Calu3 (cell line): ENCODE results near the gene EIF5A. TPM values are rescaled to one million over a fixed set of nuclear protein-coding genes. Genes with fewer than 3 reads are reported as not detected.
A peak's percentile ranks its signal among the peaks of the same experiment; 100 is the strongest.

Source experiments
- Bru-seq: library from RNA; stranded (reverse); fragments of 400-500 nt; gene quantifications from one replicate; lab custom pipeline; 2021; lab: Mats Ljungman, UMichigan
- BruChase-seq, 2 experiments: library from RNA; stranded (reverse); fragments of 400-500 nt; gene quantifications; one replicate each; lab custom pipeline; 2021; lab: Mats Ljungman, UMichigan
- BruUV-seq: library from RNA; stranded (reverse); fragments of 400-500 nt; replicated peaks from 2 replicates; lab custom pipeline; 2021; lab: Mats Ljungman, UMichigan
- CTCF ChIA-PET: fragments of 300-600 bp; sonication (Branson Sonifier 250); formaldehyde crosslinking; loops from one replicate; lab custom pipeline; 2022; ENCODE audit warnings: antibody characterized with exemption; lab: Charles Lee
- DNase-seq: peaks from one replicate; pipeline ENCODE4 v3.0.0; 2022
- H3K27ac Mint-ChIP-seq: one replicate; pipeline ENCODE4 v1.8.0; 2022; ENCODE audit warnings: mixed read lengths; ENCODE audit not compliant: unreplicated experiment
- H3K27me3 Mint-ChIP-seq: one replicate; pipeline ENCODE4 v1.8.0; 2022; ENCODE audit warnings: mixed read lengths; ENCODE audit not compliant: unreplicated experiment
- H3K36me3 Mint-ChIP-seq: one replicate; pipeline ENCODE4 v1.8.0; 2022; ENCODE audit warnings: mild to moderate bottlenecking, moderate library complexity, mixed read lengths; ENCODE audit not compliant: insufficient read depth, unreplicated experiment
- H3K4me1 Mint-ChIP-seq: one replicate; pipeline ENCODE4 v1.8.0; 2022; ENCODE audit warnings: mild to moderate bottlenecking, low read depth, mixed read lengths; ENCODE audit not compliant: unreplicated experiment
- H3K4me3 Mint-ChIP-seq: one replicate; pipeline ENCODE4 v1.8.0; 2022; ENCODE audit warnings: mild to moderate bottlenecking, low read depth, moderate library complexity, mixed read lengths; ENCODE audit not compliant: unreplicated experiment
- H3K9me3 Mint-ChIP-seq: one replicate; pipeline ENCODE4 v1.8.0; 2022; ENCODE audit warnings: low read depth, mixed read lengths; ENCODE audit not compliant: unreplicated experiment
- intact Hi-C: fragments of 100-400 bp; cut with micrococcal nuclease; formaldehyde crosslinking; loops from one replicate; pipeline ENCODE4 v1.10.0; 2022; ENCODE audit not compliant: unreplicated experiment
- long read RNA-seq: library from polyadenylated mRNA; stranded (forward); transcript quantifications from one replicate; pipeline ENCODE4 v2.0.0, GENCODE V29; 2022
- total RNA-seq: library from RNA; stranded (reverse); gene quantifications from 2 replicates; pipeline ENCODE4 v1.2.3, GENCODE V29; 2022
- TF ChIP-seq, protein P1 (sequence below): fragments of 200-600 bp; IDR thresholded peaks from one replicate; pipeline ENCODE4 v1.8.0; 2022; ENCODE audit warnings: antibody characterized with exemption; ENCODE audit not compliant: unreplicated experiment

The EIF5A gene
- 608 and 648 TPM in 2 replicates for total RNA-seq
- Bru-seq, nascent RNA = percentile 96 among the genes with signal in this experiment
- percentile 99 among the genes with signal in this experiment for BruChase-seq, experiment 1, labeled RNA remaining after a 6-hour chase
- percentile 98 among the genes with signal in this experiment for BruChase-seq, experiment 2, labeled RNA remaining after a 2-hour chase
- long read RNA-seq, transcript EIF5A-205 (6 exons, 1,271 nt) = minor isoform, 211 of 1,692 reads
- long read RNA-seq, transcript EIF5A-204 (6 exons, 1,336 nt) = minor isoform, 7 of 1,692 reads
- long read RNA-seq, transcript EIF5A-202 (6 exons, 1,511 nt) = major isoform, 1,352 of 1,692 reads
- long read RNA-seq, transcript EIF5A-208 (6 exons, 1,089 nt) = minor isoform, 14 of 1,692 reads
- long read RNA-seq, partial matches to known transcripts = 18 of 1,692 reads
- long read RNA-seq, other reads (novel, unspliced or antisense) = 83 of 1,692 reads

DNA sequence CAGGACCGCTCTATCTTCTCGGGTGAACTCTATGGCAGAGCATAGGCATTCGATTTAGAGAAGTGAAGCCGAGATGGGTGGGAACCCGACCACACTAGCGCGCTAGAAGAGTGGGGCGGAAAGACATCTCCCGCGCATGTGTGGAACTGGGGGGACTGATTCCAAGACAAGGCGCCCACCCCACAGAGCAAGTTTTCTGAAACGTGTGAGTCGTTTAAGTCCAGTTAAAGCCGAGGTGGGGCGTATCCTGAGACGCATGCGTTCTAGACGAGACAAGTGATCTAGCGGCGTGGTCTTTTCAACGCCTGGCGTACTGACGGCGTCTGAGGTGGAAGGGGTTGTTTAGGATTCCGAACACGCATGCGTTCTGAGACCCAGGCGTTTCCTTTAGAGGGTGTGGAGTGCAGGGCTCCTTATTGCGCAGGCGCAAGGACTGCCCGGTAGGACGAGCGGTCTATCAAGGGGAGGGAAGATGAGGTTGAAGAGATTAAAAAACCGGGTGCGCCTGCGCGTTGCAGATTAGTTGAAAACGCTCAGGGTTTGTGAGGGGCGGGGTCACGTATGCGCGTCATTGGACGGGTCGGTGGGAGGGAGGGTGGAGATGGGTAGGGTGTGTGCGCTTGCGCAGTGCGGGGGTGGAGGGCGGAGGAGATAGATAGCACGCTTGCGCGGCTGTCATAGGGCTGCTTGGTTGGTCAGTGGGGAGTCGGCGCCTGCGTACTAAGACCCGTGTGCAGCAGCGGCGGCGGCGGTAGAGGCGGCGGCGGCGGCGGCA, at the start of gene EIF5A:
Gene EIF5A, plus strand, starts transcription at position 718 of the 775 bp plus-strand sequence. CDS start 2,008 bp downstream, outside the sequence.
- TSS peak; percentile 21 for BruUV-seq
- CTCF ChIA-PET = no interaction called here

DNA sequence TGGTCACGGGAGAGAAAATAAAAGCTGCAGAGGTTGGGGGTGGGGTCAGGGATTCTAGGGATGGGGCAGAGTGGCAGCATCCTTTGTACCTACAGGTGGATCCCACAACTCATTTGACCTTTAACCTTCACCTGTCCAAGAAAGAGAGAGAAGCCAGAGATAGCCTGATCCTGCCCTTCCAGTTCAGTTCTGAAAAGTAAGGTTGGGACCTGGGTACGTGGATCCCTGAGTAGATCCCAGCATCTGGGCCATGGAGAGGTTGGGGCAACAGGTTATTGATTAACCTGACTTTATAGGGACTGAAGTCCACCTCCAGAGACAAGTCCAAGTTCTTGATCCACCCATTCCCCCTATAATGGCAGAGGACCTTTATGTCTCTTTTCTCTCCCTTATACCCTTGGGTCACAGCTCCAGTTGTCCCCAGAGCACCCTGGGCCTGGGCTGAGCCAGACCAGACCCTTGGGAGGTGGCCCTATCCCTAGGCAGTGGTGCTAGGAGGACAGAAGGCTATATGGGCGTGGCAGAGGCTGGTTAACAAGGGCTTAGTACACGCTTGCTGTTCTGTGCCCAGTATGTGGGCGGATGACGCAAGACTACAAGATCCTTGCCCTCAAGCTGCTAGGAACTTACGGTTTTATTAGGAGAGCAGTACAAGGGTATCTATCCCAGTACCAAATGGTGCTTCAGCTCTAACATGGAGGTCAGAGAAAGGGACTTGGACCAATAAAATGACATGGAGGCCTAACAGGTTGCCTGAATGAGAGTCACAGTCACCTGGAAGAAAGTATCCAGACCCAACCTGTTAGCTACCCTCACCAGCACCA, 48.5 kb upstream of the EIF5A start:
- Mint-ChIP-seq H3K36me3 (peaks cover 97% of the 10 kb centered on the region), H3K4me1 (peaks cover 8% of the 10 kb centered on the region), H3K4me3 (peak overlapping the region; percentile 90), H3K9me3 (no peaks in the 10 kb centered on the region), H3K27me3 (no peaks in the 10 kb centered on the region), H3K27ac (peak overlapping the region; percentile 90)
- TF ChIP-seq, protein P1, sequence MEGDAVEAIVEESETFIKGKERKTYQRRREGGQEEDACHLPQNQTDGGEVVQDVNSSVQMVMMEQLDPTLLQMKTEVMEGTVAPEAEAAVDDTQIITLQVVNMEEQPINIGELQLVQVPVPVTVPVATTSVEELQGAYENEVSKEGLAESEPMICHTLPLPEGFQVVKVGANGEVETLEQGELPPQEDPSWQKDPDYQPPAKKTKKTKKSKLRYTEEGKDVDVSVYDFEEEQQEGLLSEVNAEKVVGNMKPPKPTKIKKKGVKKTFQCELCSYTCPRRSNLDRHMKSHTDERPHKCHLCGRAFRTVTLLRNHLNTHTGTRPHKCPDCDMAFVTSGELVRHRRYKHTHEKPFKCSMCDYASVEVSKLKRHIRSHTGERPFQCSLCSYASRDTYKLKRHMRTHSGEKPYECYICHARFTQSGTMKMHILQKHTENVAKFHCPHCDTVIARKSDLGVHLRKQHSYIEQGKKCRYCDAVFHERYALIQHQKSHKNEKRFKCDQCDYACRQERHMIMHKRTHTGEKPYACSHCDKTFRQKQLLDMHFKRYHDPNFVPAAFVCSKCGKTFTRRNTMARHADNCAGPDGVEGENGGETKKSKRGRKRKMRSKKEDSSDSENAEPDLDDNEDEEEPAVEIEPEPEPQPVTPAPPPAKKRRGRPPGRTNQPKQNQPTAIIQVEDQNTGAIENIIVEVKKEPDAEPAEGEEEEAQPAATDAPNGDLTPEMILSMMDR = no peak
- BruUV-seq = no TSS peak
- CTCF ChIA-PET = no interaction called here
- intact Hi-C loops = no loop called here
- no peak for DNase-seq

More for the DNA sequence above, at the start of gene EIF5A:
- TF ChIP-seq, protein P1 = no peak
- H3K36me3 Mint-ChIP-seq = peaks cover 55% of the 10 kb centered on the region
- H3K4me3 Mint-ChIP-seq = peak within 1 kb of the TSS; percentile 81
- intact Hi-C loops = no loop called here
- peak; percentile 97 for DNase-seq
- H3K9me3 Mint-ChIP-seq = no peaks in the 10 kb centered on the region
- peak within 1 kb of the TSS; percentile 97 for H3K27ac Mint-ChIP-seq
- H3K4me1 Mint-ChIP-seq = peaks cover 26% of the 10 kb centered on the region
- no peaks in the 10 kb centered on the region for H3K27me3 Mint-ChIP-seq

DNA sequence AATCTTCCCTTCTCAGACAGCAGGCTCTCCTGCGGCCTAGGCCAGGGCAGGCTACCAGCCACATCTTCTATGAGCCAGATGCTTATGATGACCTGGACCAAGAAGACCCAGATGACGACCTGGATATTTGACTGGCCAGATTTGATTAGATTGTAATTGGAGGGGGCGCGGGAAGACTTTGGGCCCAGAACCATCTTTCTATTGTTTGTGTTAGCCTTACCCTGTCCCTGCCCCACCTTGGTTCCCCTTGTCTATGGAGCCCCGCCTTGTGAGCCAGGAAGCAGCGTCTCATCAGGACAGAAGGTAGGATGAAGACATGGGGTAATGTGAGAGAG, 47.9 kb upstream of the EIF5A start:
- intact Hi-C loops = no loop called here
- DNase-seq = no peak
- Mint-ChIP-seq H3K4me1 (peaks cover 13% of the 10 kb centered on the region), H3K9me3 (no peaks in the 10 kb centered on the region), H3K27ac (peak overlapping the region; percentile 90), H3K4me3 (peak overlapping the region; percentile 90), H3K36me3 (peaks cover 96% of the 10 kb centered on the region), H3K27me3 (no peaks in the 10 kb centered on the region)
- CTCF ChIA-PET = no interaction called here
- no TSS peak for BruUV-seq
- TF ChIP-seq, protein P1 = no peak

DNA sequence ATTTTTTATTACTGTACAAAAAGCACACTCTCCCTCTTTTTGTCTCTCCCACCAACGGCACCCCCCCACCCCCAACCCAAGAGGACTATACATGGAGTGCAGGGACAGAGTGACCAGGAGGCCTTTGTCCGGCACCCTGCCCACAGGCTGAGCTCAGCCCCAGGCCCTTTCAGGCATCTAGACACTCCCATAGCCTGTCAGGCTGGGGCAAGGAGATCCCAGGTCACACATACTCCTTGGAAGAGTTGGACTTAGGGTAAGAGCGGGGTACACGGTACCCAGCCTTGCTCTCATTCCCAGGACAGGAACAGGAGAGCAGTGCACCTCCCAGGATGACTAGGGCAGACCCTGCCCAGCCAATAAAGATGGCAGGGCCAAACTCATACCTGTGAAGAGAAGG, 47.3 kb upstream of the EIF5A start:
- H3K4me1 Mint-ChIP-seq = peaks cover 13% of the 10 kb centered on the region
- H3K9me3 Mint-ChIP-seq = no peaks in the 10 kb centered on the region
- TF ChIP-seq, protein P1 = no peak
- CTCF ChIA-PET = no interaction called here
- H3K27ac Mint-ChIP-seq = peak overlapping the region; percentile 90
- no peaks in the 10 kb centered on the region for H3K27me3 Mint-ChIP-seq
- no peak for DNase-seq
- H3K4me3 Mint-ChIP-seq = peak overlapping the region; percentile 90
- intact Hi-C loops = no loop called here
- peaks cover 90% of the 10 kb centered on the region for H3K36me3 Mint-ChIP-seq
- no TSS peak for BruUV-seq
